HT-29 (cell line): ENCODE results near the gene ADGRE2. TPM values are rescaled to one million over a fixed set of nuclear protein-coding genes. Genes with fewer than 3 reads are reported as not detected.

Source experiments
- DNase-seq: peaks from one replicate; pipeline ENCODE4 v3.0.0-alpha.2; 2015; ENCODE audit warnings: low spot score
- total RNA-seq: library from RNA; depleted of rRNA; stranded (reverse); fragments of >200 nt; shearing (Covaris generic); gene quantifications from 2 replicates; pipeline ENCODE4 v1.2.3, GENCODE V29; 2014

The ADGRE2 gene
- total RNA-seq, 1 experiment from 2014 or later, result not detected

GRCh38 chr19:14735915-14736314, 42.4 kb downstream of the ADGRE2 start:
- no peak for DNase-seq

GRCh38 chr19:14733574-14733973, 44.8 kb downstream of the ADGRE2 start:
- DNase-seq, result no peak

- no peak for DNase-seq
Observed at GRCh38 chr19:14732510-14732909, 45.9 kb downstream of the ADGRE2 start.

GRCh38 chr19:14731200-14731599, 47.2 kb downstream of the ADGRE2 start:
- peak; percentile 7 for DNase-seq

- no peak for DNase-seq
Observed at GRCh38 chr19:14728595-14728994, 49.8 kb downstream of the ADGRE2 start.

- DNase-seq, result no peak
Observed at GRCh38 chr19:14722127-14722526, 56.2 kb downstream of the ADGRE2 start.

- no peak for DNase-seq
Observed at GRCh38 chr19:14719162-14719561, 59.2 kb downstream of the ADGRE2 start.

GRCh38 chr19:14718522-14719116, 59.7 kb downstream of the ADGRE2 start:
- DNase-seq, result no peak

GRCh38 chr19:14715841-14716240, 62.5 kb downstream of the ADGRE2 start:
- no peak for DNase-seq

- no peak for DNase-seq
Observed at GRCh38 chr19:14704450-14704849, 73.9 kb downstream of the ADGRE2 start.

GRCh38 chr19:14703833-14704232, 74.5 kb downstream of the ADGRE2 start:
- no peak for DNase-seq

- no peak for DNase-seq
Observed at GRCh38 chr19:14700711-14701375, 77.5 kb downstream of the ADGRE2 start.

- DNase-seq, result no peak
Observed at GRCh38 chr19:14699641-14700040, 78.7 kb downstream of the ADGRE2 start.

GRCh38 chr19:14695471-14695870, 82.9 kb downstream of the ADGRE2 start:
- DNase-seq, result no peak

GRCh38 chr19:14694641-14695266, 83.6 kb downstream of the ADGRE2 start:
- DNase-seq, result no peak

- peak; percentile 77 for DNase-seq
Observed at GRCh38 chr19:14689598-14690503, 88.5 kb downstream of the ADGRE2 start, which contains the start of gene ZNF333. ZNF333 (plus strand) TSS chr19:14690048; CDS start chr19:14693492, 3,444 bp downstream.

- peak; percentile 23 for DNase-seq
Observed at GRCh38 chr19:14686411-14686810, 91.9 kb downstream of the ADGRE2 start.

- DNase-seq, result no peak
Observed at GRCh38 chr19:14683439-14683838, 94.9 kb downstream of the ADGRE2 start.
